ENCODE data around the gene LEO1.

LEO1 gene

GRCh38 chr15:51917493-51917892, 54.1 kb downstream of the LEO1 start:
- Histone ChIP-seq H3K4me3 (replicated peaks; ENCODE audit: insufficient read depth, low read length) (no peak overlapping the region), H3K27ac (replicated peaks) (no peak overlapping the region), H3K27me3 (ENCODE audit: insufficient read depth, poor library complexity, severe bottlenecking) (no peaks in the 10 kb centered on the region)
- DNase-seq (ENCODE audit: low read depth in 1 of 2, low spot score in 1 of 2): peak; percentile 12 to 31
- no peak for TF ChIP-seq GABPA (IDR thresholded peaks at IDR 0.05; ENCODE audit: low read depth)
- no peak for TF ChIP-seq POLR2AphosphoS5 (IDR thresholded peaks at IDR 0.05; ENCODE audit: low read depth)
- TF ChIP-seq CTCF (IDR thresholded peaks at IDR 0.05; ENCODE audit: insufficient read depth, low read length): no peak
- no peak for TF ChIP-seq SPI1 (IDR thresholded peaks at IDR 0.05; ENCODE audit: borderline replicate concordance, low read depth)
- no peak for TF ChIP-seq REST (IDR thresholded peaks at IDR 0.05; ENCODE audit: insufficient replicate concordance, low read depth)

- TF ChIP-seq POLR2AphosphoS5 (IDR thresholded peaks at IDR 0.05; ENCODE audit: low read depth): no peak
- no peak for TF ChIP-seq SPI1 (IDR thresholded peaks at IDR 0.05; ENCODE audit: borderline replicate concordance, low read depth)
- TF ChIP-seq CTCF (IDR thresholded peaks at IDR 0.05; ENCODE audit: insufficient read depth, low read length): no peak
- no peak for TF ChIP-seq REST (IDR thresholded peaks at IDR 0.05; ENCODE audit: insufficient replicate concordance, low read depth)
- TF ChIP-seq GABPA (IDR thresholded peaks at IDR 0.05; ENCODE audit: low read depth): no peak
- no peak for DNase-seq (ENCODE audit: low read depth in 1 of 2, low spot score in 1 of 2)
- H3K27me3 ChIP-seq (ENCODE audit: insufficient read depth, poor library complexity, severe bottlenecking): no peaks in the 10 kb centered on the region
- no peak overlapping the region for H3K4me3 ChIP-seq (replicated peaks; ENCODE audit: insufficient read depth, low read length)
- H3K27ac ChIP-seq (replicated peaks): no peak overlapping the region
Measured at GRCh38 chr15:51912528-51912927, 59.0 kb downstream of the LEO1 start.

GRCh38 chr15:51909584-51909983, 62.0 kb downstream of the LEO1 start:
- no peak for DNase-seq (ENCODE audit: low read depth in 1 of 2, low spot score in 1 of 2)
- Histone ChIP-seq H3K27me3 (ENCODE audit: insufficient read depth, poor library complexity, severe bottlenecking) (no peaks in the 10 kb centered on the region), H3K27ac (replicated peaks) (no peak overlapping the region), H3K4me3 (replicated peaks; ENCODE audit: insufficient read depth, low read length) (no peak overlapping the region)
- no peak for TF ChIP-seq CTCF (IDR thresholded peaks at IDR 0.05; ENCODE audit: insufficient read depth, low read length)
- no peak for TF ChIP-seq GABPA (IDR thresholded peaks at IDR 0.05; ENCODE audit: low read depth)
- TF ChIP-seq SPI1 (IDR thresholded peaks at IDR 0.05; ENCODE audit: borderline replicate concordance, low read depth): no peak
- no peak for TF ChIP-seq POLR2AphosphoS5 (IDR thresholded peaks at IDR 0.05; ENCODE audit: low read depth)
- no peak for TF ChIP-seq REST (IDR thresholded peaks at IDR 0.05; ENCODE audit: insufficient replicate concordance, low read depth)
